OCI-LY3 (cell line): ENCODE data around the gene CTBP2.

Experiments used
- CTCF ChIP-seq: fragments of 200-600, 300-600 bp; sonication (generic); IDR thresholded peaks from 2 replicates; pipeline ENCODE4 v1.5.1; 2014; ENCODE audit warnings: antibody characterized with exemption, low read length, low read depth
- EZH2phosphoT487 ChIP-seq: fragments of 200-600 bp; shearing (Covaris generic); IDR thresholded peaks from 2 replicates; pipeline ENCODE4 v1.6.1; 2018; ENCODE audit warnings: antibody characterized with exemption, mixed run types, low read depth

- no peak for TF ChIP-seq CTCF
- TF ChIP-seq EZH2phosphoT487, result no peak
Measured at GRCh38 chr10:125004571-125005311, 155.6 kb downstream of the CTBP2 start.
